DND-41 (cell line): ENCODE measurements around the gene SULF2.
A peak's percentile ranks its signal among the peaks of the same experiment; 100 is the strongest.

Experiments used
- EZH2 ChIP-seq: IDR thresholded peaks from 3 replicates; pipeline ENCODE4 v1.6.1; 2012; ENCODE audit warnings: borderline replicate concordance, low read depth, mild to moderate bottlenecking, moderate library complexity, low read length, inconsistent platforms; ENCODE audit not compliant: severe bottlenecking
- TF ChIP-seq, protein P1 (sequence below): IDR thresholded peaks from 2 replicates; pipeline ENCODE4 v1.5.1; 2012; ENCODE audit warnings: borderline replicate concordance, low read length, moderate library complexity, mild to moderate bottlenecking; ENCODE audit not compliant: poor library complexity, severe bottlenecking; ENCODE audit errors: extremely low read depth

DNA sequence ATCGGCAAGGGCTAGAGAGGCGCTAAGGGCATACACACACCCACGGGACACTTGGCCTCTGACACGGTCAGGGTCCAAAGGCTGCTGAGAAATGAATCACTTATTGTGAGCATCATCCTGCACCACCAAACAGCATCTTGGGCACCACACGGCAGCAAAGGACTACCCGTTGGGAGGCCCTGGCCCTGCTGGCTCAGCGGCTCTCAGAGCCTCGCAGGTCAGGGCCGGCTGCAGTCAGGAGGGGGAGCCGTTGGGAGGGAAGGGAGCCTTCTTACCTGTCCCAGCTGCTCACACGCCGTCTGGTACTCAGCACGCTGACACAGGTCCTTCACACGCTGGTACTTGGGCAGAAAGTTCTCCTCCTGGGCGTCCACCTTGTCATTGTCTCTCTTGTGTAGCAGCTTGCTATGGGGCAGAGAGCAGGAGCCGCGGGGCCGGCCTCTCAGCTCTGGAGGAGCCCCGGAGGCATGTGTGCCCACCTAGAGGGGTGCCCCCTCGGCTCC is 109.0 kb downstream of the SULF2 start:
- TF ChIP-seq, protein P1, sequence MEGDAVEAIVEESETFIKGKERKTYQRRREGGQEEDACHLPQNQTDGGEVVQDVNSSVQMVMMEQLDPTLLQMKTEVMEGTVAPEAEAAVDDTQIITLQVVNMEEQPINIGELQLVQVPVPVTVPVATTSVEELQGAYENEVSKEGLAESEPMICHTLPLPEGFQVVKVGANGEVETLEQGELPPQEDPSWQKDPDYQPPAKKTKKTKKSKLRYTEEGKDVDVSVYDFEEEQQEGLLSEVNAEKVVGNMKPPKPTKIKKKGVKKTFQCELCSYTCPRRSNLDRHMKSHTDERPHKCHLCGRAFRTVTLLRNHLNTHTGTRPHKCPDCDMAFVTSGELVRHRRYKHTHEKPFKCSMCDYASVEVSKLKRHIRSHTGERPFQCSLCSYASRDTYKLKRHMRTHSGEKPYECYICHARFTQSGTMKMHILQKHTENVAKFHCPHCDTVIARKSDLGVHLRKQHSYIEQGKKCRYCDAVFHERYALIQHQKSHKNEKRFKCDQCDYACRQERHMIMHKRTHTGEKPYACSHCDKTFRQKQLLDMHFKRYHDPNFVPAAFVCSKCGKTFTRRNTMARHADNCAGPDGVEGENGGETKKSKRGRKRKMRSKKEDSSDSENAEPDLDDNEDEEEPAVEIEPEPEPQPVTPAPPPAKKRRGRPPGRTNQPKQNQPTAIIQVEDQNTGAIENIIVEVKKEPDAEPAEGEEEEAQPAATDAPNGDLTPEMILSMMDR, result peak; percentile 10
- no peak for TF ChIP-seq EZH2
